Fibroblast of skin of left quadriceps (primary cell): ENCODE results near the gene PMIS2.

Experiments
- DNase-seq, 2 experiments: peaks; one replicate each; pipeline ENCODE4 v3.0.0-alpha.2; 2013; ENCODE audit warnings: low read depth in 2 of 2

PMIS2 gene

GRCh38 chr19:35556025-35556590 is 29.9 kb upstream of the PMIS2 start:
- DNase-seq, result no peak

GRCh38 chr19:35556846-35557538 is 29.0 kb upstream of the PMIS2 start:
- no peak for DNase-seq

- peak in 1 of 2 experiments; percentile 16 for DNase-seq
These were observed 28.2 kb upstream of the PMIS2 start for GRCh38 chr19:35557539-35558399.

DNA sequence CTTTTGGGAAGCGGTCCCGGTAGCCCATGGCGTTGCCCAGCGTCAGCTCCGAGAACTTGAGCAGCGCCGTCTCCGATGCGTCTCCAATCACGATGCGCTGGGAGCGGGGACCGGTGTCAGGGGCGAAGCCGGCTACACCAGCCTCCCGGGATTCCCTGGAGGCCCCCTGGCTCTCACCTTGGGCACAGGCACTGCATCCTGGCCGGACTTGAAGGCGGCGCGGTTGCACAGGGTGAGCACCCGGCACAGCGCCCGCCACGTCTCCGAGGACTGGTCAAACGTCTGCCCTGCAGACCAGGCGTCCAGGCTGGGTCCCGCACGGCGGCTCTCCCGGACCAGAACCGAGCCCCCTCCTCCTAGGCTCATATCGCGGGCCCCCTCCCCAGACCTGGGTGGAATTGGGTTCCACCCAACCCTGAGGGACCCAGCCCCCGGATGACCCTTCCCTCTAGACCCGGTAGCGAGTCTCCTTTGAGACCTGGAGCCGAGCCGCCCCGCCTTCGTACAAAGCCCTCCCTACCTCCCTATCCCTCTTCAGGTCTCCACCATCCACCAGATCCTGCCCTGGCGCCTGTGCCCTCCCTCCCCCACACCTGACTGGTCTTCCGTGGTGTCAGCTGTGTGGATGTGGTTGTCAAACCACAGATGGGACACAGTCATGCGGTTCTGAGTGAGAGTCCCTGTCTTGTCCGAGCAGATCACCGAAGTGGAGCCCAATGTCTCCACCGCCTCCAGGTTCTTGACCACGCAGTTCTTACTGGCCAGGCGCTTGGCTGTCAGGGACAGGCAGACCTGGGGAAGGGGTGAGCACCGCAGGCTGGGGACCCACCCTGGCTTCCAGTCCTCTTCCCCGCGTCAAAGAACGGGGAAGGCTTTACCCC is 27.3 kb upstream of the PMIS2 start:
- no peak for DNase-seq

DNA sequence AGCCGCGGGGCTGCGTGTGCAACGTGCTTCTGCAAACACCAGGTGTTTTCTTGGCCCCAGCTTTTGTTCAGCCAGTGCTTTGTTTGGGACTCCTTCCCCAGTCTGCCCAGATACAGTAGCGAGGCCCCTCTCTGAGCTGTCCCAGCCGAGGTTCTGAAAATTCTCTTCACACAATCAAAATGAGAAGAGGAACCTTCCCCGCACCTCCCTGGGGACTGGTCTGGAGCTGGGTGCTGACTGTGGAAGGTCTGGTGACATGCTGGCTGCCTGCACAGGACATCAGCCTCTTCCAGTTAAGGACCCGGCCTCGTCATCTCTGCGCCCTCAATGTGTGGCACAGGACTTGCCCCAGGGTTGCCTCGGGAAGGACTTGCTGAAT is 26.7 kb upstream of the PMIS2 start:
- no peak for DNase-seq

DNA sequence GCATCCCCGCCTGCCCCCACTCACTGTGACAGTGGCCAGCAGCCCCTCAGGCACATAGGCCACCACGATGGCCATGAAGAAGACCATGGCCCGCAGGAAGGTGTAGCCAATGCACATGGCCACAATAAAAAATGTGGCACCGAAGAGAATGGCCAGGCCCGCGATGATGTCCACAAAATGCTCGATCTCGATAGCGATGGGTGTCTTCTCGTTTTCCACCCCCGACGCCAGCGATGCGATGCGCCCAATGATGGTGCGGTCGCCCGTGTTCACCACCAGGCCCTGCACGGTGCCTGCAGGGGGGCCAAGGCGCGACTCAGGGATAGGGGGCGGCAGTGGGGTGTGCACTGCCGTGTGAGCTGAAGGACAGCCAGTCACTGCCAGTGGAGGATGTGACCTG is 26.2 kb upstream of the PMIS2 start:
- no peak for DNase-seq

DNA sequence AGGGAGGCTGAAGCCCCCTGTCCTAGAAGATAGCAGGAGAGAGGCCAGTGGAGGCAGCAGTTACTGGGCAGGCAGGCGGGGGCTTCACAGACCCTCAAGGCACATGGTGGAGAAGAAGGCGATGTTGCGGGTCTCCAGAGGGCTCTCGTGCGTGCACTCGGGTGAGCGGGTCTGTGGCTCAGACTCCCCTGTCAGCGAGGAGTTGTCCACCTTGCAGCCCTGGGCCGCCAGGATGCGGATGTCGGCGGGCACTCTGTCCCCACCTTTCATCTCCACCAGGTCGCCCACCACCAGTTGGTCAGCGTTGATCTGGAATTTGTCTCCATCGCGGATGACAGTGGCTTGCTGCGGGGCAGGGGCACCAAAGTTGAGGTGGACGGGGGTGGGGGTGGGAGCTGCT is 25.7 kb upstream of the PMIS2 start:
- no peak for DNase-seq

DNA sequence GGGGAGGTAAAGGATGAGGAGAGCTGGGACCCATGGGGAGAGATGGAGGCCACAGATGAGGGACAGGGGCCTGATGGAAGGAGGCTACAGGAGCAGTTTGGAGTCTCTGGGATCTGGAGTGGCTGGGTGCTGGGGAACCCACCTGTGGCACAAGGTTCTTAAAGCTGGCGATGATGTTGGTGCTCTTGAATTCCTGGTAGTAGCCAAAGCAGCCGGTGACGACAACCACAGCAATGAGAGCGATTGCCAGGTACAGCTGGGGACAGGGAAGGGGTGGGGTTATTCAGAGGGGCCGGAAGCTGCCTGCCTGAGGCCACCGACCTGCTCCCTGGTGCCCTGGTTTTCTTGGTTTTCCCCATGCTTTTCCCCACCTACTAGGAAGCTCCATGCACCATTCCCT is 25.3 kb upstream of the PMIS2 start:
- no peak for DNase-seq

DNA sequence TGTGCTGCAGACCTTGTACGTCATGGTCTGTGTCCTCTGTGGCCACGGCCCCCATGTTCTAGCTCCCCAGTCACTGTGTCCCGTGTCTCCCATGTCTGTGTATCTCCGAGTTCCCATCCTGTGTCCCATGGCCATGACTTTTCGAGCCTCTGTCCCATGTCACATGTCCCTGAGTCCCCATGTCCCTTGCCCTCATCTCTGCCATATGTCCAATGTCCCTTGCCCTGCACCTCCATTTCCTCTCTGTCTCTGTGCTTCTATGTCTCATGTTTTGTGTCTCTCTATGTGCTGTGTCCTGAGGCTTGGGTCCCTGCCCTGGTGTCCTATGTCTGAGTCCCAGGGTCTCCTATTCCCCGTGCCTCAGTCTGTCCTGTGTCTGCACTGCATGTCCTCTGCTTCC is 24.5 kb upstream of the PMIS2 start:
- DNase-seq, result no peak

DNA sequence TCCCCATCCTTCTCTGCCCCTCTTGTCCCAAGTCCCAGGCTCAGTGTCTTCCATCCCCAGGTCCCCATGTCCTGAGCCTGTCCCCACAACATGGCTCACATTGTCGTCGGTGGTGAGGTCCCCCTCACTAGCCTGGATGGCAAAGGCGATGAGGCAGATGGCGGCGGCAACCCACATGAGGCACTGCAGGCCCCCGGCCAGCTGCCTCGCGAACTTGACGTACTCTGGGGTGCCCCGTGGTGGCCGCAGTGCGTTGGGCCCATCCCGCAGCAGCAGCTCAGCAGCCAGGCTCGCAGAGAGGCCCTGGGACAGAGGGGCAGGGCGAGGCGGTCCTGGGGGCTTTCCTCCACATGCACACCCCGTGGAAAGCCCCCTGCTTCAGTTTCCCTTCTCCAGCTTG is 23.6 kb upstream of the PMIS2 start:
- DNase-seq, result no peak

GRCh38 chr19:35562776-35563175 is 23.2 kb upstream of the PMIS2 start:
- DNase-seq, result no peak

DNA sequence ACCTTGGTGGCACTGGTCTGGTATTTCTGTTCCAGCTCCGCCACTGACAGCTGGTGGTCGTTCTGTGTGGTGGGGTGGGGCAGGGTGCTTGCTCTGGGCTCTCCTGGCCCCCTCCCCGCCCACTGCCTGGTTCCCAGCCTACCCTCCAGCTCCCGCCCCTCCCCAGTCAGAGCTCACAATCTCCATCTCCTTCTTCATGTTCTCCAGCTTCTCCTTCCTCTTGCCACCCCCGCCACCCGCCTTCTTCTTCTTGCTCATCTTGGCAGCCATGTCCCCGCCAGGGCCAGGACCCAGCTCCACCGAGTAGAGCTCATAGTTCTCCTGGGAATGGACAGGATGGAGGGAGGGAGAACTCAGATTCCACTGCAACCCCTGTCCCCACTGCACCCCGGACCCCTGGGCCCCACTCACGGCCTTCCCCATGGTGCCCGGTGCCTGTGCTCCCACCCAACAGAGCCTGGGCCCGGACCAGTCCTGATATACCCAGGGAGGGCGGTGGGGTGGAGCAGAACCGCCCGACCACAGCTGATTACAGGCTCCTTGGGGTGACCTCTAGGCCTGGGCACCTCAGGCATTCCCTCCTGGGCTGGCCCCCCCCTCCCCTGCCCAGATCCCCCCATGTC is 22.7 kb upstream of the PMIS2 start, which contains the start of gene ATP4A:
Gene ATP4A, minus strand, starts transcription at position 452 of the 623 bp plus-strand sequence. Its CDS starts 29 bp downstream, at position 423.
- DNase-seq, result no peak

GRCh38 chr19:35565016-35565856 is 20.7 kb upstream of the PMIS2 start:
- DNase-seq, result no peak

- DNase-seq, result no peak
These were observed 19.2 kb upstream of the PMIS2 start for GRCh38 chr19:35566738-35567137.

DNA sequence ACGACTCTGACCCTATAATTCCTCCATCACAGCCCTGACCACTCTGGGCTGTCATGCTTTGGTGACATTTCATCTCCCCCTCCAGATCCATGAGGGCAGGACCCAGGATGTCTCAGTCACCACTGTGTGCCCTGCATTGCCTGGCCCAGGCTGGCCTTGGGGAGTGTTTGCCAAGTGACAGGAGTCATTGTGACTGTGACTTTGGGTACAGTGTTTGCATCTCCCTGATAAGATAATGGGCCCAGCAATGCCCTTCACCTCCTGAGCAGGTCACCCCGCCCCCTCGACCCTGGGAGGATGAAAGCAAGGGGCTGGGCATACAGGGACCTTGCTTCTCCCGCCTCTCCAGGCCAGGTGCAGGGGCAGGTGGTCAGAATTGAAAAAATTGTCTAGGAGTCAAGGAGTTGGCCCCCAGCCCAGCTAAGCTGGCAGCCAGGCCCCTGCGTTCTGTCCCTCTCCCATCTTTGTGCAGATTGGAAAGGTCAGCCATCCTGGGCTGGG is 16.6 kb upstream of the PMIS2 start:
- no peak for DNase-seq

DNA sequence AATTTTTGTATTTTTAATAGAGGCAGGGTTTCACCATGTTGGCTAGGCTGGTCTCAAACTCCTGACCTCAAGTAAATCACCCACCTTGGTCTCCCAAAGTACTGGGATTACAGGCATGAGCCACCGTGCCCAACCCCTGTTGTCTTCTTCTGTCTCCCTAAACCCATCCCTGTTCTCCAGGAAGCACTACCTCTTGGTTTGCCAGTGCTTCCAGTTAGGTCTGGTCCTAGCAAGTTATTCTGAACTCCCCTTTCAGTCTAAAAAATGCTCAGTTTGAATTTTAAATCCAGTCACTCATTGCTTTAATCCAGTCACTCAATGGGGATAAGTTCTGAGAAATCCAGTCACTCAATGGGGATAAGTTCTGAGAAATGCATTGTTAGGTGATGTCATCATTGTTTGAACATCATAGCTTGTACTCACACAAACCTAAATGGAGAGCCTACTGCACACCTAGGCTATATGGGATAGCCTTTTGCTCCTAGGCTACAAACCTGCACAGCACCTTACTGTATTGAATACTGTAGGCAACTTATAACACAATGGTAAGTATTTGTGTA is 14.5 kb upstream of the PMIS2 start:
- no peak for DNase-seq

GRCh38 chr19:35577918-35578317 is 8.1 kb upstream of the PMIS2 start:
- DNase-seq, result no peak

GRCh38 chr19:35578707-35579106 is 7.3 kb upstream of the PMIS2 start:
- DNase-seq, result no peak

GRCh38 chr19:35582760-35583159 is 3.2 kb upstream of the PMIS2 start:
- no peak for DNase-seq

- DNase-seq, result no peak
These were observed 1.3 kb downstream of the PMIS2 start for GRCh38 chr19:35587321-35587720.
